GM12875 (cell line): ENCODE results near the gene DENND2D.

Source experiments
- H3K4me3 ChIP-seq: one replicate; pipeline ENCODE4 v1.5.1; 2011; ENCODE audit warnings: low read depth, low read length, control low read depth
- CTCF ChIP-seq: IDR thresholded peaks from 2 replicates; pipeline ENCODE4 v1.5.1; 2011; ENCODE audit warnings: low read depth, mild to moderate bottlenecking, control low read depth, inconsistent platforms, low read length, moderate library complexity, borderline replicate concordance; ENCODE audit not compliant: insufficient read depth

The DENND2D gene

GRCh38 chr1:111221633-111222291 lies 21.3 kb upstream of the DENND2D start:
- no peak for TF ChIP-seq CTCF
- H3K4me3 ChIP-seq: peak overlapping the region; percentile 3

GRCh38 chr1:111221276-111221632 lies 20.8 kb upstream of the DENND2D start:
- no peak for TF ChIP-seq CTCF
- no peak overlapping the region for H3K4me3 ChIP-seq

GRCh38 chr1:111220302-111220890 lies 19.9 kb upstream of the DENND2D start:
- no peak overlapping the region for H3K4me3 ChIP-seq

GRCh38 chr1:111219557-111220286 lies 19.3 kb upstream of the DENND2D start:
- TF ChIP-seq CTCF: no peak
- no peak overlapping the region for H3K4me3 ChIP-seq

More at GRCh38 chr1:111220302-111220890, 19.9 kb upstream of the DENND2D start:
- TF ChIP-seq CTCF: no peak

GRCh38 chr1:111218701-111219556 lies 18.5 kb upstream of the DENND2D start:
- TF ChIP-seq CTCF: no peak
- H3K4me3 ChIP-seq: no peak overlapping the region

GRCh38 chr1:111217183-111217910 lies 16.9 kb upstream of the DENND2D start:
- no peak overlapping the region for H3K4me3 ChIP-seq
- no peak for TF ChIP-seq CTCF
